Measurements from ENCODE around the gene SELENOO. TPM values are rescaled to one million over a fixed set of nuclear protein-coding genes. Genes with fewer than 3 reads are reported as not detected.

SELENOO gene
- total RNA-seq, 1 experiment from 2014 or later, result 34.3 TPM

- BruUV-seq (replicated peaks), result no TSS peak
Observed at GRCh38 chr22:50244420-50245213, 43.8 kb downstream of the SELENOO start, which contains the start of gene TUBGCP6. TUBGCP6 (minus strand) TSS chr22:50245023; CDS start chr22:50244459, 564 bp downstream.

GRCh38 chr22:50245214-50246072 is 44.6 kb downstream of the SELENOO start:
- no peaks in the 10 kb centered on the region for H3K9me3 ChIP-seq (ENCODE audit: control insufficient read depth, insufficient read depth, low read depth, low read length)
- intact Hi-C loops (cut with micrococcal nuclease; ENCODE audit: unreplicated experiment), result no loop called here
- no peaks in the 10 kb centered on the region for H3K27me3 ChIP-seq (ENCODE audit: control insufficient read depth, insufficient read depth, low read length)
- POLR2A ChIA-PET, result no interaction called here
- in situ Hi-C loops (cut with HindIII; ENCODE audit: low pct_unique_long_range_greater_than_20kb, low sequenced_read_pairs), result no loop called here
- peak overlapping the region; percentile 78 to 79 for H3K4me3 ChIP-seq (ENCODE audit: low read depth in 2 of 2, low read length in 2 of 2)
- peaks cover 10% of the 10 kb centered on the region; the same call in 1 of the 2 replicates for H3K4me1 ChIP-seq (ENCODE audit: control insufficient read depth, insufficient read depth, low read length)
- ATAC-seq (peak; percentile 44), DNase-seq (ENCODE audit: low read depth, low spot score) (no peak)
- H3K27ac ChIP-seq (ENCODE audit: low read length), result peak overlapping the region; percentile 84
- no peak for TF ChIP-seq REST (IDR thresholded peaks at IDR 0.05; ENCODE audit: insufficient read depth in 1 of 2, low read depth in 2 of 2, low read length in 1 of 2)
- no peak; the same call in 1 of the 2 replicates for TF ChIP-seq POLR2AphosphoS5 (IDR thresholded peaks at IDR 0.05; ENCODE audit: low read depth, low read length)
- no peak for TF ChIP-seq CTCF (IDR thresholded peaks at IDR 0.05)
- no peak for TF ChIP-seq TCF7L2 (IDR thresholded peaks at IDR 0.05; ENCODE audit: low read depth, low read length)
- no peak for TF ChIP-seq SIN3A (IDR thresholded peaks at IDR 0.05; ENCODE audit: borderline replicate concordance, insufficient read depth, low read depth, low read length)
- H3K36me3 ChIP-seq (ENCODE audit: control insufficient read depth, insufficient read depth, low read length), result no peaks in the 10 kb centered on the region; the same call in 1 of the 2 replicates
- no TSS peak for BruUV-seq (replicated peaks)
- CTCF ChIA-PET, result interaction anchor here (0.6 kb wide), 2 partner anchors 88 to 107 kb away, joined by 4 to 6 read pairs; no protein-coding TSS in a partner anchor

More at GRCh38 chr22:50244420-50245213, 43.8 kb downstream of the SELENOO start, which contains the start of gene TUBGCP6:
- Histone ChIP-seq H3K4me1 (ENCODE audit: control insufficient read depth, insufficient read depth, low read length) (peaks cover 4% of the 10 kb centered on the region; the same call in 1 of the 2 replicates), H3K9me3 (ENCODE audit: control insufficient read depth, insufficient read depth, low read depth, low read length) (no peaks in the 10 kb centered on the region), H3K27me3 (ENCODE audit: control insufficient read depth, insufficient read depth, low read length) (no peaks in the 10 kb centered on the region), H3K36me3 (ENCODE audit: control insufficient read depth, insufficient read depth, low read length) (no peaks in the 10 kb centered on the region; the same call in 1 of the 2 replicates), H3K4me3 (ENCODE audit: low read depth in 2 of 2, low read length in 2 of 2) (peak within 1 kb of the TSS; percentile 78 to 79), H3K27ac (ENCODE audit: low read length) (peak within 1 kb of the TSS; percentile 84)
- in situ Hi-C loops (cut with HindIII; ENCODE audit: low pct_unique_long_range_greater_than_20kb, low sequenced_read_pairs) (no loop called here), intact Hi-C loops (cut with micrococcal nuclease; ENCODE audit: unreplicated experiment) (no loop called here)
- DNase-seq (ENCODE audit: low read depth, low spot score), result no peak
- peak; percentile 87 for ATAC-seq
- ChIA-PET CTCF (interaction anchor here (0.6 kb wide), 1 partner anchor 85 kb away, joined by 14 read pairs; no protein-coding TSS in a partner anchor), POLR2A (interaction anchor here (0.8 kb wide), 1 partner anchor 41 kb away, joined by 5 read pairs; no protein-coding TSS in a partner anchor)
- TF ChIP-seq REST (IDR thresholded peaks at IDR 0.05; ENCODE audit: insufficient read depth in 1 of 2, low read depth in 2 of 2, low read length in 1 of 2) (0 out of 4 replicates have a peak, but pooled peaks of 1 of the 2 experiments have one; percentile 33), SIN3A (IDR thresholded peaks at IDR 0.05; ENCODE audit: borderline replicate concordance, insufficient read depth, low read depth, low read length) (no peak), POLR2AphosphoS5 (IDR thresholded peaks at IDR 0.05; ENCODE audit: low read depth, low read length) (peak; percentile 85)
